Amygdala (tissue), 56 donors: ENCODE measurements around the gene NCKAP5L.
"Not testable (repeated sequence)": the region's sequence is repeated elsewhere in the genome, so short reads cannot be mapped to it uniquely, and the experiment has no call there.

Source experiments
- DNase-seq, 56 donors: peaks; one replicate each; lab custom pipeline; 2025; lab: John Stamatoyannopoulos, UW

NCKAP5L gene, protein sequence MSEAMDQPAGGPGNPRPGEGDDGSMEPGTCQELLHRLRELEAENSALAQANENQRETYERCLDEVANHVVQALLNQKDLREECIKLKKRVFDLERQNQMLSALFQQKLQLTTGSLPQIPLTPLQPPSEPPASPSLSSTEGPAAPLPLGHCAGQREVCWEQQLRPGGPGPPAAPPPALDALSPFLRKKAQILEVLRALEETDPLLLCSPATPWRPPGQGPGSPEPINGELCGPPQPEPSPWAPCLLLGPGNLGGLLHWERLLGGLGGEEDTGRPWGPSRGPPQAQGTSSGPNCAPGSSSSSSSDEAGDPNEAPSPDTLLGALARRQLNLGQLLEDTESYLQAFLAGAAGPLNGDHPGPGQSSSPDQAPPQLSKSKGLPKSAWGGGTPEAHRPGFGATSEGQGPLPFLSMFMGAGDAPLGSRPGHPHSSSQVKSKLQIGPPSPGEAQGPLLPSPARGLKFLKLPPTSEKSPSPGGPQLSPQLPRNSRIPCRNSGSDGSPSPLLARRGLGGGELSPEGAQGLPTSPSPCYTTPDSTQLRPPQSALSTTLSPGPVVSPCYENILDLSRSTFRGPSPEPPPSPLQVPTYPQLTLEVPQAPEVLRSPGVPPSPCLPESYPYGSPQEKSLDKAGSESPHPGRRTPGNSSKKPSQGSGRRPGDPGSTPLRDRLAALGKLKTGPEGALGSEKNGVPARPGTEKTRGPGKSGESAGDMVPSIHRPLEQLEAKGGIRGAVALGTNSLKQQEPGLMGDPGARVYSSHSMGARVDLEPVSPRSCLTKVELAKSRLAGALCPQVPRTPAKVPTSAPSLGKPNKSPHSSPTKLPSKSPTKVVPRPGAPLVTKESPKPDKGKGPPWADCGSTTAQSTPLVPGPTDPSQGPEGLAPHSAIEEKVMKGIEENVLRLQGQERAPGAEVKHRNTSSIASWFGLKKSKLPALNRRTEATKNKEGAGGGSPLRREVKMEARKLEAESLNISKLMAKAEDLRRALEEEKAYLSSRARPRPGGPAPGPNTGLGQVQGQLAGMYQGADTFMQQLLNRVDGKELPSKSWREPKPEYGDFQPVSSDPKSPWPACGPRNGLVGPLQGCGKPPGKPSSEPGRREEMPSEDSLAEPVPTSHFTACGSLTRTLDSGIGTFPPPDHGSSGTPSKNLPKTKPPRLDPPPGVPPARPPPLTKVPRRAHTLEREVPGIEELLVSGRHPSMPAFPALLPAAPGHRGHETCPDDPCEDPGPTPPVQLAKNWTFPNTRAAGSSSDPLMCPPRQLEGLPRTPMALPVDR (N-terminal part only)

DNA sequence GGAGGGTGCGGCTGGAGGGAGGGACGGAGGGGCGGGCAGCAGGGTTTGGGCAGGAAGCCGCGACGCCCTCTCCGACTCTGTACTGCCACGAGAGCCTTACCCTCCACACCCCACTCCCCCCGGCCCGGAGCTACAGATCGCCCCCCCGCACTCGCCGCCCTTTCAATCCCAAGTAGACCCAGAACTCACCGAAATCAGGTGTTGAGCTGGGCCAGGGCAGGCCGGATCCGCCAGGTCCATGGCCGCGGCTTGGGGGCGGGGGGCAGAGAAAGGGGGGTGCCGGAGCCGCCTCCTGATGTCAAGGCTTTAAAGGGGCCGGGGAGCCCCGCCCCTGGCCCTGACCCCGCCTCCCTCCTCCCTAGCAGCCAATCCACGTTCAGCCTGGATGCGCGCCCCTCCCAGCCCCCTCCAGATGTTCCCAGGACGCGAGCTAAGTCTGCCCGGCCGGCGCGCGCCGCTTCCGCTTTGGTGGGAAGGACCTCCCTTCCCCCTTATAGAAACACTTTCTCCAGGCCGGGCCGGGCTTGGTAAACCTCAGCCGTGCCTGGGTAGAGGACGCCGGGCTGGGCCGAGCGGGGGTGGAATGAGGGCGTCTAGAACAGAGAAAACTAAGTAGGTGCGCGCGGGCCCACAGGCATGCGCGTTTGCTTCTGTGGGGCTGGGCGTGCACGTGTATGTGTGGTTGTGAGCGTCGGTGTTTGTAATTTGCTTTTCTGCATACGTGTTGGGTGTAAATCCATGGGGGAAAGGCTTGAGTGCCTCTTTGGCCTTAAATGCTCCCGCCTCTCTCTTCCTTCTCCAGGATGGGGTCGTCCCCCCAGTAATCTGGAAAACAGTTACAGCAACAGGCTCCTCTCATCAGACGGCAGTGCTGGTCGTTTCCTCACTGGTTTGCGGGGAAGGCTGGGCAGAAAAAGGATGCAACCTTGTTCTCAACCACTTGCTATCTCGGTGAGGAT lies at the start of gene NCKAP5L:
NCKAP5L (minus strand) TSS at position 281 of the 959 bp plus-strand sequence. CDS start 24,369 bp downstream, outside the sequence.
- peak in 55 of 56 donors; percentile 69 to 96 (median 90) for DNase-seq

DNA sequence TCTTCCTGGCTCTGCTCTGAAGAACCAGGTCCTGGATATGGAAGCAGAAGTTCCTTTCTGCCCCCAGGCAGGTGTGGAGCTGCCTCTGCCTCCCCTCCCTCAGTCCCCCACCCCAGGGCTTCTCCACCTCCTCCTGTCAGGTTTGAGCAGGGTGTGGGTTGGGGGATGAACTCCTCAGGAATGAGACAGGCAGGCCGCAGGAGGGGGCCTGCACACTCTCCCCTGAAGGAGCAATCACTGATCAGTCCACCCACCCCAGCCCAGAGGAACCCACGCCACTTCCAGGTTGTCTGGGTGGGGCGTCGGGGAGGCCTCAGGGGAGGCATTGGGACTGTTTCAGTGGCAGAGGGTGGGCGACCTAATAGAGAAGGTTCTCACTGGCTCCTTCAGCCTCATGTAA lies 48.9 kb upstream of the NCKAP5L start:
- DNase-seq: no peak

DNA sequence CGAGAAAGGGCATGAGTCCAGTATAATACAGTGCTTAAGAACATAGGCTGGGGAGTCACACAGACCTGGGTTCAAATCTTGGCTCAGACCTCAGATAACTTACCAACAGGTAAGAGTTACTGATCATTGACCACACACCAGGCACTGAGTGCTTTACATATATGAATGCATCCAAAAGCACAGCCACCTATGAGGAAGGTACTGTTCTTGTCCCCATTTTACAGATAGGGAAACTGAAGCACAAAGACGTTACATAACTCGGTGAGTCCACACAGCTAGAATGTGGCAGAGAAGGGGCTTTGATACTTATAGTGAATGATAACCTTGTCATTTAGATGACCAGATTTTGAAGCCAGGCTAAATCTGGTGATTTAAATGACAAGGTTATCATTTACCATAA lies 47.9 kb upstream of the NCKAP5L start:
- DNase-seq: no peak

DNA sequence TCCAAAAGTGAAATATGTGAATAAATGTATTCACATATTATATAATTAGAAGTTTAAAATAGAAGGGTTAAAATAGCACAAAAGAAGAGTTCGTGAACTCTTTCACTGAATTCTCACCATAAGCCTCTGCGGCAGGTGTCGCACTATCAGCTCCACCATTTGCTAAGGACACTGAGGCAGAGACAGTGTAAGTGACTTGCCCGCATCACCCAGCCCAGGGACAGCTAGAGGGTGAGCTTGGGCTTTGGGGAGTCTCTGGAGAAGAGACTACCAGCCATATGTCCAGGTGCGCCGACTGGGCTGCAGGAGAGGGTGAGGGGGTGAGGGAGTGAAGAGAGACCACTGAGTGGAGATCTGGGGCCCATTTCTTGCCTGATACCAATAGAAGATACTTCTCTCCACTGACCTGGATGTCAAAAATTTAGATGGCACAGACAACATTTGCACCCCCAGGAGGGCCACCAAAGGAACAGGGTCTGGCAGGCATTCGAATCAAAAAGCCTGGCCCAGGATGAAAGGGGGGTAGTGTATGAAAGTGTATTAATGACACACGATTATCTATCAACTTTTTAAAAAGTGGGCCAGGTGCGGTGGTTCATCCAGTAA lies 47.0 kb upstream of the NCKAP5L start:
- DNase-seq: no peak

DNA sequence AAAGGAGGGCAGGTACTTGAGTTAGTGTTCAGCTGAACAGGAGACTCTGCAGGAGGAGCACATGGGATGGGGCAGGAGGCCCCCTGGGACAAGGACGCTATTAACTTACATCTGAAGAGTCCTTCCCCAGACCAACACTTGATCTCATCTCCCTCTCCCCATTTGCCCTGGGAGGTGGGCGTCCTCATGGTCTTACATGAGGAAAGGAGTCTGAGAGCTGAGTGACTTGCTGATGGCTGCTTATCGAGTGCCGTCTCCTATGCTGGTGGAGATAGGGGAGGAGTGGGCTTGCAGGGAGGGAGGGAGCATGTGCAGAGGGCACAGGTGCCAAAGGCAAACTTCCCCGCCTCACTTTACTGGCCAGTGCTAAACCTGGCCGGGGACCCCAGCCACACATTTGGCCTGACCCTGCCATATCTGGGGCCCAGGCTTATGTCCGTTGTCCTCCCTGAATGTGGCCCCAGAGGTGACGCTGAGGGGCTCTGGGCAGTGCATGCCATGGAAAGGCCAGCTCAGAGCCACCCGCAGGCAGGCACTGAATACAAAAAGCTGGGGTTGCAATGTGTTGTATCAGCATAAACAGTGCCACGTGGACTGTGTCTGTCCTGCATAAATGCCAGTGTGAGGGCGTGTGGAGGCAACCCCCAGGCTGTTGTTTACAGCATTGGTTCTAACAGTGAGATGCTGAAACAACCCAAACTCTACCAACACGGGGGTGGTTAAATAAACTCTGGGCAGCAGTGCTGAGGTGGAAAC lies 46.1 kb upstream of the NCKAP5L start:
- peak in 27 of 56 donors; percentile 23 to 72 (median 46) for DNase-seq

DNA sequence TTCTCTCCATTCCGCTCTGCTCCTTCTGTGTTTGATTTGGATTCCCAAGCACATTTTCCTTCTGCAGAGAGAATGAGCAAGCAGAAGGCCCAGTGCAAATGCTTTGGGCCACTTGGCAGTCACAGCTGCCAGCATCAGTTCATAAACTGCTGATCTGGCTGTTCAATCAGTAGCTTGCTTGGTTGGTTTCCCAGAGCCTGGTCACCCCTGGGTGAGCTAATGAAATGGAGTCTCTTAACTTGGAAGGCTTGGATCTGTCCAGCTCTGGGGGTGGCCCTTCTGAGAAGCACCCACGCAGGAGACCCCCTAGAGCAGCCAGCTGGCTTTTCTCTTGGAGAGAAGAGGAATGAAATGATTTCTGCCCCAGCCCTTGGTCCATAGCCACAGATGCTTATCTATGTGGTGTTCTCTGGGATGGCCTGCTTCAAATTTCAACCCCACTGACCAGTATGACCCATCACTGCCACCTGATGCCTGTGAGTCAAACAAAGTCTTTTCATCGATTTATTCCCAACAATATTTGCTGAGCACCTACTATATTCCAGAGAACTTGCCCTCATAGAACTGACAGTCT lies 45.2 kb upstream of the NCKAP5L start:
- DNase-seq: peak in 9 of 56 donors; percentile 19 to 63 (median 39)

DNA sequence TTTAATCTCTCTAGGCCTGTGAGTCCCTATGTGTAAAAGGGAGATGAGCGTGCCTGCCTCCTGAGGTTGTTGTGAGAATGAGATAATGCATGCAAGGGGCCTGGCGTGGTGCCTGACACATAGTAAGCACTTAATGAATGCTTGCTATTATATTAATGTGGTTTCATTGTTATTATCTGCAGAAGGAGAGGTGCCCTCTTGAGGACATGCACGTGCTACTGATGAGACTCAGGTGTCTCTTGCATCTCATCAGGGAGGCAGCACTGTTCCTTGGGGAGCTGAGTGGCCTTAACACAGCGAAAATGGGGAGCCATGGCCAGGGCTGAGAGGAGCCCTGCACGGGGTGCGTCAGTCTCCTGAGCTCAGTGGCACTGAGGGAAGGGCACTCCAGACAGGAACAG lies 44.6 kb upstream of the NCKAP5L start:
- peak in 11 of 56 donors; percentile 20 to 68 (median 30) for DNase-seq

DNA sequence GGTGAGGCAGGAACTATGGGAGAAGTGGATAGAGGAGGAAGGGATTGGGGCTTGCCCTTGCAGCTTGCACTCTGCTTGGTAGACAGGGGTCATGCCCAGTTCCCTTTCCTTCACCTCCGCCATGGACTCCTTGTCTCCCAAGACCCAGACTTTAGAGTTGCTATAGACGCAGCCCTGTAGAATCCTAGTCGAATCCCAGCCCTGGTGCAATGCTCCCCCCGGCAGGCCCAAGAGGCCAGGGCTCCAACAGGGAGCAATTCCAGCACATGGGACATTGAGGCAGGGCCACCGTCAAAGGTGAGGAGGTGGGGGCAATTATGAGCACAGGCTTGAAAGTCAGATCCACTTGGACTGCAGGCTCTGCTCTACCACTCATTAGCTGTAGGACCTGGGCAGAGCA lies 44.2 kb upstream of the NCKAP5L start:
- DNase-seq: no peak

DNA sequence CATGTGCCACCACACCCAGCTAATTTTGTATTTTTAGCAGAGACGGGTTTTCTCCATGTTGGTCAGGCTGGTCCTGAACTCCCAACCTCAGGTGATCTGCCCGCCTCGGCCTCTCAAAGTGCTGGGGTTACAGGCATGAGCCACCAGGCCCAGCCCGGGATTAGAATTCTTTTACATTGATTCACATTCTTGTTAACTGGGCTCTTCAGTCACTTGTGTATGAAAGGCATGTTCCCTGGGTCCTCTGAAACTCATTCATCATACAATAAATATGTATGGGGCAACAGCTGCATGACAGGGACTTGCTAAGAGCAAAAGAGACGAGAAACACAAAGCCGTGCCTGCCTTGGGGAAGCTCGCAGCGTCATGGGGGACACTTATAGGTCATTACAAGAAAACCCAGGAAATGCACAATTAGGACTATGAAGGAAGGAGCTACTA lies 43.6 kb upstream of the NCKAP5L start:
- DNase-seq: not testable (repeated sequence)

DNA sequence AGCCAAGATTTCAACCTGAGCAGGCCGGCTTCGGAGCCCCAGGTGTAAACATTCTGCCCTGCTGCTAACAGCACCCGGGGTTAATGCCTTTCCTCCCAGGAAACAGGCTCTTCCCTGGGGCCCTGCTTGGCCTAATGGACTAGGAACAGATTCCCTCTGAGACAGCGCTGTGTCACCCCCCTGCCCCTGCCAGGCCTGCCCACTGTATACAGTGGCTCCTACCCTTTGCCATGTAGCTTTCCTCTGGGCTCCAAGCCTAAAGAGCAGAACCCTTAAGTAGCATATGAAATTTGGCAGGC lies 43.0 kb upstream of the NCKAP5L start:
- DNase-seq: no peak

DNA sequence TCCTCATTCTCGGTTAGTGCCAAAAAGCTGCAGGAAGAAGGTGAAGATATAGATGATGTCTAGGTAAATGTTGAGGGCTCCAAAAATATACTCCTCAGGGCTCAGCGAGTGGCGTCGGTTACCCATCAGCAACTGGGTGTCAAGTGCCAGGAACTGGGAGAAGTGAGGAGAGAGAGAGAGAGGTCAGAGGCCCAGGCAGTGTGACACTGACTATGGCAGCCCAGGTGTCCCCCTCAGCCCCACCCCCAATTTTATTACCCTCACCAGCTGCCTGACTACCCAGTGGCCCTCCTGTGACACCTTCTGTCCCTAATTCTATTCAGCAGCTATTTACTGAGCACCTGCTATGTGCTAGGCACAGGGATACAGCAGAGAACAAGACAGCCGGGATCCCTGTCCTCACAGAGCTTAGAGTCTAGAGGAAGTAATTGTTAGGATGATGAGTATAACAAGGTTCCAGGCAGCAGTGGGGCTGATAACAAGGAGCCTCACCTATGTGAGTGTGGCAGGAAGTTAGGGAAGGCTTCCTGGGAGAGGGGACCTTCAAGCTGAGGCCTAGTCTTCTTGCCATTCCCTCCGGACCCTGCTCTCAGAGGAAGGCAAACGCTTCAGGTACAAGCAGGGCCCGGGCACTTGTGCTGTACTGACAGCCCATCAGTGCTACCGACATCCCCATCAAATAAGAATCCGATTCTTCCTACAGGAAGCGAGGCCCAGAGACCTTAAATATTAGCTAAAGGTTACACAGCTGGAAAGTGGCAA lies 42.5 kb upstream of the NCKAP5L start:
- DNase-seq: no peak

DNA sequence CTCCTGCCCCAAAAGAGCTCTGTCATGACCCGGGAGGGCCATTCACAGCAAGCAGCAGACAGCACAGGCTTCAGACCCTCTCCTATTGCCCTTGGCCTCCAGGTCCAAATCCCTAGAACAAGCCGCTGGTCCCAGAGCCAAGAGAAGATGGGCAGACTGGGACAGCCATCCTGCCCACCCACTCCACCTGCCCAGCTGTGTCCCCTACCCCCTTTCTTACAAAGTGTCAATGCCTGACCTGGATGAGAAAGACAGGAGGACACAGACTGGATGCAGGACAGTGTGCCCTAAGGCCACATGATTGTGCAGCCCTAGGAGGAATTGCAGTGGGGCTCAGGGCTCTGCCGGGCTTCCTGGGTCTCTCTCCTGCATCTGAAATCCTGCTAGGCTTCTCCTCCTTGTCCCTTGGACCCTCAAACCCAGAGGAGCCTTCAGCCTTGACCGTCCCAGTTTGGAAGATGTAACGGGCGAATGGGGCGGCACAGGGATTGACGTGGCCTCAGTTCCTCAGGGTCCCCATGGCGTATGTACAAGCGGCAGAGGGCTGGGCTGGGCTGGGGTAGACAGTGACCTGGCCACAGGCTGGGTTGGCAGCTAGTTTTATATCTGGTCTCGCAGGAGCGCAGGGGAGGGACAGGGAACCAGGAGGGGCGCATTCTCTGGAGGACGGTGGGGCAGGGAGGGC lies 41.7 kb upstream of the NCKAP5L start:
- no peak for DNase-seq

DNA sequence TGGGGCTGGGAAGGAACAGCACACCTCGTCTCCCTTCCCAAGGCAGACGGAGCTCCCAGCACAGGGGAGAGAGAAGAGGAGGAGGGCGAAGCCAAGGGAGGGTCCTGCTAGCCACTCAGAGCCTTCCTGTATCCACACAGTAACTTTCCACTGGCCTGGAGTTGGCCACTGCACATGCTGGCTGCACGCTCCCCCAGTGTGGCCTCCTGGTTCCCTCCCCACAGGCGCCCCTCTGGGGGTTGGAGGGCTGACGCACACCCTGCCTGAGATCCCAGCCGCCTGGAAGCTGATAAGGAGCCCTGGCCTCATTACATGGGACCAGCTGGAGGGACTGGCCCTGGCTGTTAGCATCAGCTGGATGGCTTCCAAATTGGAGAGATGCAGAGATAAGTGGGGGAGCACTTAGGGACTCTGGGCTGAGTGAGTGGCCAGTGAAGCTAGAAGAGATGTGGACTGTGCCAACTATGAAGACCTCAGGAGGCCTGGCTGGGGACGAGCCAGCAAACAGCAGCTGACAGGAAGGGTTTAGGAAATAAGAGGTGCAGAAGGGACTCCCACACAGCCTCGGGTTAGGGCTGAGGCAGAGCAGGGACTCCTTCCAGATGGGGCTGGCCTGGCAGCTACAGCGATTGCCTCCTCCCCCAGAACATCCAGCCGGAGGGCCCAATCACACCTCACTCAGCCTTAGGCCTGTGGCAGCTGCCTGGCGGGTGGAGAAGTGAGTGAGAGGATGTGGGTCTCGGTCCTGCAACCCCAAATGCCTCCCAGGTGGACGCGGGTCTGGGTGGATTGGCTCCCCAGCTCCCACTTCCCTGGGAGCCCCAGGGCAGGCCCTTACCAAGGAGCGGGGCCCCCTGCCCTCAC lies 41.0 kb upstream of the NCKAP5L start:
- peak in 39 of 56 donors; percentile 25 to 85 (median 53) for DNase-seq

DNA sequence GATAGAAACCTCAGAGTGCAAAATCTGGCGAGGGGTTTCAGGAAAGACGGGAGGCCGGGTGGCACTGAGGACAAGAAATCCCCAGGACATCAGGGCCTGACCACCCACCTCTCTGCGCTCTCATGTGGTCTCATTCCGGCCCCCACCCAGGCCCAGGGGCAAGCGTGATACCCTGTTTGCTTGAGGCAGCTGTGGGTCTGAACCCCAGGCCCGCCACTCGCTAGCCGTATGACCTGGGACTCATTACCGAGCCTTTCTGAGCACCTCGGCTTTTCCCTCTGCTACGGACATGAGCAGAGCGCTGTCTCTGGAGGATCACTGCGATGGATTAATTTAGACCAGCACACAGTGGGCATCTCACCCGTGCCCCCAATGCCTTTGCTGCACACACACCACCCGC lies 40.2 kb upstream of the NCKAP5L start:
- DNase-seq: no peak

DNA sequence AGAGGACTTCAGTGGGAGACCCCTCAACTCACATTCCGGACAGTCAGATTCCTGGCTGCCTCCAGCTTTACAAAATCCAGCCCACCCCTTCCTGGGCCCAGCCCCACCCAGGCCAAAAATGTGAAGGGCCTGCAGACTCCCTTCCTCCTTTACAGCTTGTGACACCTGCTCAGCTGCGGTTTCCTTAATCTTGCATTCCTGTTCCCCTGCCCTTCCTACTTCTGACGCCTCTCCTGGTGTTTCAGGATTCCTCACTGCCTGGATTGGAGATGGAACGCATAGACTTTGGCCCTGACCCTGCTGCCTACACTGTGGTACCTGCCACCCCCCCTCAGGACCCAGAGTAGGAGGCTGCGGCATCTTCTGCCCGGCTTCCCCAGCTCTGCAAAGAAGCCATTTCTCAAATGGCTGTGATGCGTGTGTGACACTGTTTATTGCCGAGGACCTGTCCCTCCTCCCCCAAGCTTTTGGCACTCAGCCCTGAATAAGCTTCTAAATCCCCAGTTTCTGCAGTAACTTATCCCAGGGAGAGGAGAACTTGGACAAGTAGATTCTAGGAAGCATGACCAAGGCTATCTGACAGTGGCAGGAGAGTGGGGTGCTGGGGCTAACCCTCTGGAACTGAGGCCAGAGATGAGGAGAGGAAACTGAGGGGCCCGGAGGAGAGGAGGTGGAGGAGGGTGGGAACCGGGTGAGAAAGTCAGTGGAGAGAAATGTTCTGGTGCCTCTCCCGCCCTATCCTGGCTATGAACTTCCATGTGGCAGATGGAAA lies 39.5 kb upstream of the NCKAP5L start:
- no peak for DNase-seq
